ENCODE results near the gene TRIO. TPM values are rescaled to one million over a fixed set of nuclear protein-coding genes. Genes with fewer than 3 reads are reported as not detected.

TRIO gene
- total RNA-seq, 1 experiment from 2014 or later = 99.8 TPM

DNA sequence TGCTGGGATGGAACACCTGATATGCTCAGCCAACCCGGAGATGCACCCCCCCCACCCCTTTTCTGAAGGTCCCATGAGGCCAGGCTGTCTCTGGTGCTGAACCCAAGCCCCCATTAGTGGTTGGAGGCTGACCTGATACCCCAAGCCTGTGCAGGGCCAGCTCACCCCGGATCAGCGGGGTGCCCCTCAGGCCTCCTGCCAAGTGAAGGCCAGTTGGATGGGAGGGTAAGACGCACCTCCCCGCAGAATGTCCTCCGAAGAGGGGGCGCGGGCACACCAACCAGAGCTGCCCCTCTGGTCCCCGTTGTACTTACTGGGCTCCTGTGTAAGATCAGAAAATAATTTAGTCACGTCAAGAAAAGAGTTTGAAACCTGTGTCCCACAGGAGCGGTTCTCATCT lies 361.7 kb downstream of the TRIO start:
- no peaks in the 10 kb centered on the region for H3K9me3 ChIP-seq (ENCODE audit: low read depth, low read length, poor library complexity, severe bottlenecking)
- POLR2A ChIA-PET (ENCODE audit: low non-redundant PET) = no interaction called here
- H3K4me1 ChIP-seq (ENCODE audit: insufficient read depth, low read length, poor library complexity, severe bottlenecking) = no peaks in the 10 kb centered on the region
- CTCF ChIA-PET = no interaction called here
- TF ChIP-seq, protein P1, sequence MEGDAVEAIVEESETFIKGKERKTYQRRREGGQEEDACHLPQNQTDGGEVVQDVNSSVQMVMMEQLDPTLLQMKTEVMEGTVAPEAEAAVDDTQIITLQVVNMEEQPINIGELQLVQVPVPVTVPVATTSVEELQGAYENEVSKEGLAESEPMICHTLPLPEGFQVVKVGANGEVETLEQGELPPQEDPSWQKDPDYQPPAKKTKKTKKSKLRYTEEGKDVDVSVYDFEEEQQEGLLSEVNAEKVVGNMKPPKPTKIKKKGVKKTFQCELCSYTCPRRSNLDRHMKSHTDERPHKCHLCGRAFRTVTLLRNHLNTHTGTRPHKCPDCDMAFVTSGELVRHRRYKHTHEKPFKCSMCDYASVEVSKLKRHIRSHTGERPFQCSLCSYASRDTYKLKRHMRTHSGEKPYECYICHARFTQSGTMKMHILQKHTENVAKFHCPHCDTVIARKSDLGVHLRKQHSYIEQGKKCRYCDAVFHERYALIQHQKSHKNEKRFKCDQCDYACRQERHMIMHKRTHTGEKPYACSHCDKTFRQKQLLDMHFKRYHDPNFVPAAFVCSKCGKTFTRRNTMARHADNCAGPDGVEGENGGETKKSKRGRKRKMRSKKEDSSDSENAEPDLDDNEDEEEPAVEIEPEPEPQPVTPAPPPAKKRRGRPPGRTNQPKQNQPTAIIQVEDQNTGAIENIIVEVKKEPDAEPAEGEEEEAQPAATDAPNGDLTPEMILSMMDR (conservative IDR thresholded peaks at IDR 0.05; ENCODE audit: low read depth, low read length) = no peak
- TF ChIP-seq EZH2 (IDR thresholded peaks at IDR 0.05; ENCODE audit: borderline replicate concordance, low read depth, low read length, poor library complexity, severe bottlenecking) = no peak
- peaks cover 15% of the 10 kb centered on the region for H3K36me3 ChIP-seq (ENCODE audit: insufficient read depth, low read length, poor library complexity, severe bottlenecking)
- H3K27ac ChIP-seq (ENCODE audit: low read depth, low read length, poor library complexity, severe bottlenecking) = no peak overlapping the region
- H3K27me3 ChIP-seq (replicated peaks; ENCODE audit: insufficient read depth, low read depth, low read length, poor library complexity) = no peaks in the 10 kb centered on the region
- no TSS peak for BruUV-seq (replicated peaks)
- H3K4me3 ChIP-seq (ENCODE audit: low read depth, low read length, poor library complexity, severe bottlenecking) = no peak overlapping the region
- DNase-seq (ENCODE audit: low spot score) = no peak
- intact Hi-C loops (cut with micrococcal nuclease; ENCODE audit: unreplicated experiment) = no loop called here

DNA sequence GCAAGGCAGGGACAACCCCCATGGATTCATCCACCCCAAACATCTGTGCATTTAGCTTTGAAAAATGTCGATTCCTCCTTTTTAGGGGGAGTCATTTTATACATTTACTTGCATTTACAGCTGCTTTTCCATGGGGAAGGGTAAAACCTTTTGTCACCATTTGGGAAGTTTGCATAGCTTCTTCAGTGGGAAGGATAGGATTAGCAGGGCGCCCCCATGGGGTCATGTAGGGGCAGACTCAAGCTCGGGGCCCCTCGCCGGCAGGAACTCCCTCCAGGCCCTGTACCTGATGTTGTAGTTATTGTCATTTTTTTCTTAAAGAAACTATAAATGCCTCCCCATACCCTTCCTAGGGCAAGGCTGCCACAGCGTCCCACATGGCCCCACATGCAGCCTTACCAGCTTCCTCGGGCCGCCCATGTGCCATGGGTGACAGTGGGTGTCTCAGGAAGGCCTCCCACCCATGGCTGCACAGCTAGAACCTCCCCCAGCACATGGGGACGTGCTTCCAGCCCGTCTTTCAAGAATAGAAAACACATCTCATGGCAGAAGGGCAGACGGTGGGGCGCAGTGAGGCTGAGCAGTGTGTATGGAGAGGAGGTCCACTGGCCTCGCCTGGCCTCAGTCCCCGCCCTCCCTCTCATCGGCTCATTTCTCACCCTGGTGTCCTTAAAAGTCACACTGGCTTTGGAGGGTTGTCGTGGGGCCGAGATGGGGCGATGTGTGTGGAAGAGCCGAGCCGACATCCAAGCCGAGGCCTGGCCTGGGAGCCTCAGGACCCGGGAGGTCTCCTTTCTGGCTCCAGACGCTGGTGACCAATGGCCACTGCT lies 362.4 kb downstream of the TRIO start:
- no peaks in the 10 kb centered on the region for H3K27me3 ChIP-seq (replicated peaks; ENCODE audit: insufficient read depth, low read depth, low read length, poor library complexity)
- intact Hi-C loops (cut with micrococcal nuclease; ENCODE audit: unreplicated experiment) = no loop called here
- BruUV-seq (replicated peaks) = no TSS peak
- no peak overlapping the region for H3K27ac ChIP-seq (ENCODE audit: low read depth, low read length, poor library complexity, severe bottlenecking)
- TF ChIP-seq, protein P1 (conservative IDR thresholded peaks at IDR 0.05; ENCODE audit: low read depth, low read length) = peak; percentile 42
- TF ChIP-seq EZH2 (IDR thresholded peaks at IDR 0.05; ENCODE audit: borderline replicate concordance, low read depth, low read length, poor library complexity, severe bottlenecking) = no peak
- H3K4me3 ChIP-seq (ENCODE audit: low read depth, low read length, poor library complexity, severe bottlenecking) = no peak overlapping the region
- peaks cover 15% of the 10 kb centered on the region for H3K36me3 ChIP-seq (ENCODE audit: insufficient read depth, low read length, poor library complexity, severe bottlenecking)
- DNase-seq (ENCODE audit: low spot score) = peak; percentile 15
- H3K4me1 ChIP-seq (ENCODE audit: insufficient read depth, low read length, poor library complexity, severe bottlenecking) = no peaks in the 10 kb centered on the region
- ChIA-PET CTCF (no interaction called here), POLR2A (ENCODE audit: low non-redundant PET) (no interaction called here)
- no peaks in the 10 kb centered on the region for H3K9me3 ChIP-seq (ENCODE audit: low read depth, low read length, poor library complexity, severe bottlenecking)

DNA sequence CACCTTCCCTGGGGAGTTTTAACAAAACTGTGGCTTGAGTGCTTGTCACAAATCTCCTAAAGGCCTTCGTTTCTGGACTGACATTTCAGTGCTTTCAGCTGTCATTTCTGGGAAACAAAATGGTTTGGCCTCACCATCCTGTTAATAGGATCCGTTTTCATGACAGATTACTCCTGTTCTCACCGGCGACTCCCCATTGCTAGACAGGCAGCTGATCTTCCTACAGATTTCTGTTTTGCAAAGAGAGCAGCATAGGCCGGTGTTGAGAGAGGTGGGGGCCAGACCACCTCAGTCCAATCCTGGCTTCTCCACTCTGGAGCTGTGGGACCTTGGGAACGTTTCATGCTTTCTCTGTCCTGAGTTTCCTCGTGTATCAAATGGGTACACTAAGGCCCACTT lies 363.0 kb downstream of the TRIO start:
- Histone ChIP-seq H3K9me3 (ENCODE audit: low read depth, low read length, poor library complexity, severe bottlenecking) (no peaks in the 10 kb centered on the region), H3K27ac (ENCODE audit: low read depth, low read length, poor library complexity, severe bottlenecking) (no peak overlapping the region), H3K4me3 (ENCODE audit: low read depth, low read length, poor library complexity, severe bottlenecking) (no peak overlapping the region), H3K4me1 (ENCODE audit: insufficient read depth, low read length, poor library complexity, severe bottlenecking) (no peaks in the 10 kb centered on the region), H3K27me3 (replicated peaks; ENCODE audit: insufficient read depth, low read depth, low read length, poor library complexity) (no peaks in the 10 kb centered on the region), H3K36me3 (ENCODE audit: insufficient read depth, low read length, poor library complexity, severe bottlenecking) (peaks cover 15% of the 10 kb centered on the region)
- ChIA-PET POLR2A (ENCODE audit: low non-redundant PET) (no interaction called here), CTCF (no interaction called here)
- no peak for DNase-seq (ENCODE audit: low spot score)
- TF ChIP-seq, protein P1 (conservative IDR thresholded peaks at IDR 0.05; ENCODE audit: low read depth, low read length) = no peak
- TF ChIP-seq EZH2 (IDR thresholded peaks at IDR 0.05; ENCODE audit: borderline replicate concordance, low read depth, low read length, poor library complexity, severe bottlenecking) = no peak
- BruUV-seq (replicated peaks) = no TSS peak
- intact Hi-C loops (cut with micrococcal nuclease; ENCODE audit: unreplicated experiment) = no loop called here

Data from A673 (cell line).